Loucy (cell line): ENCODE results near the gene PEX14.

ENCODE experiments used
- EZH2phosphoT487 ChIP-seq: fragments of 200-600 bp; IDR thresholded peaks from 2 replicates; pipeline ENCODE4 v1.6.1; 2018; ENCODE audit warnings: antibody characterized with exemption, mild to moderate bottlenecking, moderate library complexity, borderline replicate concordance
- TF ChIP-seq, protein P1 (sequence below): fragments of 200-600 bp; sonication (generic); conservative IDR thresholded peaks from 2 replicates; pipeline ENCODE4 v1.5.1; 2014; ENCODE audit warnings: mild to moderate bottlenecking, antibody characterized with exemption, low read length

DNA sequence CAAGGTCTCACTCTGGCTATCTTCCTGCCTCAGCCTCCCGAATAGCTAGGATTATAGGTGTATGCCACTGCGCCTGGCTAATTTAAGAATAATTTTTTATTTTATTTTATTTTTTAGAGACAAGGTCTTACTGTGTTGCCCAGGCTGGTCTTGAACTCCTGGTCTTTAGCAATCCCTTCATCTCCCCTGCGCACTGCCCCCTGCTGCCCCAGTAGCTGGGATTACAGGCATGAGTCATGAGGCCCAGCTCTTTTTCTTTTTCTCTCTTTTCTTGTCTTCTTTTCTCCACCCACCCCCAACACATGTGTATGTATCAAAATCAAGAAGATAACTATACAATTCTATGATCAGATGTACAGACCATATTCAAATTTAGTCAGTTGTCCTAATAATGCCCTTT, 87.2 kb downstream of the PEX14 start:
- TF ChIP-seq, protein P1, sequence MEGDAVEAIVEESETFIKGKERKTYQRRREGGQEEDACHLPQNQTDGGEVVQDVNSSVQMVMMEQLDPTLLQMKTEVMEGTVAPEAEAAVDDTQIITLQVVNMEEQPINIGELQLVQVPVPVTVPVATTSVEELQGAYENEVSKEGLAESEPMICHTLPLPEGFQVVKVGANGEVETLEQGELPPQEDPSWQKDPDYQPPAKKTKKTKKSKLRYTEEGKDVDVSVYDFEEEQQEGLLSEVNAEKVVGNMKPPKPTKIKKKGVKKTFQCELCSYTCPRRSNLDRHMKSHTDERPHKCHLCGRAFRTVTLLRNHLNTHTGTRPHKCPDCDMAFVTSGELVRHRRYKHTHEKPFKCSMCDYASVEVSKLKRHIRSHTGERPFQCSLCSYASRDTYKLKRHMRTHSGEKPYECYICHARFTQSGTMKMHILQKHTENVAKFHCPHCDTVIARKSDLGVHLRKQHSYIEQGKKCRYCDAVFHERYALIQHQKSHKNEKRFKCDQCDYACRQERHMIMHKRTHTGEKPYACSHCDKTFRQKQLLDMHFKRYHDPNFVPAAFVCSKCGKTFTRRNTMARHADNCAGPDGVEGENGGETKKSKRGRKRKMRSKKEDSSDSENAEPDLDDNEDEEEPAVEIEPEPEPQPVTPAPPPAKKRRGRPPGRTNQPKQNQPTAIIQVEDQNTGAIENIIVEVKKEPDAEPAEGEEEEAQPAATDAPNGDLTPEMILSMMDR, result peak; percentile 50
- TF ChIP-seq EZH2phosphoT487, result no peak
